Measurements from ENCODE around the gene PRIMA1.

DNA sequence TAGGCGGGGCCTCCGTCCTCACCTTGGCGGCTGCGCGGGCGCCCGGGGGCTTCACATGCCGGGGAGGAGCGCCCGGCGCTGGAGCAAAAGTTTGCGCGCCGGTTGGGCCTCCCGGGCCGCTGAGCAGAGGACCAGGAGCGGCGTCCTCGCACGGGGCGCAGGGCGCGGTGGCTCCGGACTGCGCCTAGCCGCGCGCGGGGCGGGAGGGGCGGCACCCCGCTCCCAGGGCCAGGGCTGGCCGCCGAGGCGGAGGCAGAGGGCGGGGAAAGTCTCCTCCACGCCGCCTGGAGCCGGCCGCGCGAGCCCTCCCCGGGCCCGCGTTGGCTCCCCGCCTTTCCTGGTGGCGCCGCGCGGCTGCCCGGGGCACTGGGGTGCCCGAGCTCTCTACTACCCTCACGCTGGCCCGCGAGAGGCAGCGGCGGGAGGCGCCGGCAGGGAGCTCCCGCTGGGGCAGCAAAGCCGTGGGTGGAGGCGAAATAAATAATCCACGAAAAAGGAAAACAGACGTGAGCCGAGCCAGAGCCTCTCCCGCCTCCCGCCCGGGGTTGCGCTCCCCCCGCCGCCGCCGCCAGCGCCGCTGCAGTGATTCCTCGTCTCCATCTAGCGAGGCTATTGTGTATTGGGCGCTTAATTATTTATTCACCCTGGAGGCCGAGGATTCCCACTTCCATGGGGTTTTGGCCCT is 400 bp upstream of the PRIMA1 start:
- TF ChIP-seq CTCF (conservative IDR thresholded peaks at IDR 0.05 in 1 of 2, IDR thresholded peaks at IDR 0.05 in 1 of 2; ENCODE audit: low read depth in 1 of 2, low read length in 2 of 2) (no peak), EZH2 (IDR thresholded peaks at IDR 0.05; ENCODE audit: low read length, missing control alignments) (no peak)

Measured in fibroblast of lung (primary cell).